ENCODE results near the gene RPS6KA6.

- TF ChIP-seq EZH2 (IDR thresholded peaks at IDR 0.05; ENCODE audit: borderline replicate concordance, low read length) (no peak), CTCF (conservative IDR thresholded peaks at IDR 0.05 in 1 of 2, IDR thresholded peaks at IDR 0.05 in 1 of 2; ENCODE audit: extremely low read depth in 1 of 2, insufficient read depth in 1 of 2, low read depth in 1 of 2, low read length in 2 of 2) (no peak)
Observed at GRCh38 chrX:84197550-84197949, 9.6 kb upstream of the RPS6KA6 start.

Data from mammary epithelial cell (primary cell).